GM19240 (cell line): ENCODE measurements around the gene TOP1.
"Not testable (repeated sequence)": the region's sequence is repeated elsewhere in the genome, so short reads cannot be mapped to it uniquely, and the experiment has no call there.

Source experiments
- DNase-seq: peaks from one replicate; pipeline ENCODE4 v3.0.0; 2011; ENCODE audit warnings: low spot score; ENCODE audit not compliant: insufficient read length

TOP1 gene

GRCh38 chr20:41003936-41004294, 24.7 kb upstream of the TOP1 start:
- not testable (repeated sequence) for DNase-seq

GRCh38 chr20:41004531-41005360, 23.9 kb upstream of the TOP1 start:
- DNase-seq: no peak

DNA sequence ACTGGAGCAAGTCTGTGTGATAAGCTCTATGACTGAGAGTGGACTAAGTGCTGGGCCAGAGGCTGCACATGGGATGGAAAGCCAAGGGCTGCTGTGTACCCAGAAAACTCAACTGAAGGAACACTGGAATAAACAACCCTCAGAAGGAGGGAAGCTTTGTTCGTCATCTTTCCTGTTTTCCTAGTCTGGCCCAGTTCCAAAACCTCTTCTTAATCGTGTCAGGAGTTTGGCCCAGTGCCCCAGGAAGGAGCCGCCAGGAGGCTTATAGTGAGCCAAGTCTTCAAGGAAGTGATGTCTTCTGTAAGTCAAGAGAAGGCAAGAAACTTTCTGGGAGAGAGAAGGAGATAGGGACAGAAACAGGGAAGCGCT, 23.3 kb upstream of the TOP1 start:
- DNase-seq: no peak

DNA sequence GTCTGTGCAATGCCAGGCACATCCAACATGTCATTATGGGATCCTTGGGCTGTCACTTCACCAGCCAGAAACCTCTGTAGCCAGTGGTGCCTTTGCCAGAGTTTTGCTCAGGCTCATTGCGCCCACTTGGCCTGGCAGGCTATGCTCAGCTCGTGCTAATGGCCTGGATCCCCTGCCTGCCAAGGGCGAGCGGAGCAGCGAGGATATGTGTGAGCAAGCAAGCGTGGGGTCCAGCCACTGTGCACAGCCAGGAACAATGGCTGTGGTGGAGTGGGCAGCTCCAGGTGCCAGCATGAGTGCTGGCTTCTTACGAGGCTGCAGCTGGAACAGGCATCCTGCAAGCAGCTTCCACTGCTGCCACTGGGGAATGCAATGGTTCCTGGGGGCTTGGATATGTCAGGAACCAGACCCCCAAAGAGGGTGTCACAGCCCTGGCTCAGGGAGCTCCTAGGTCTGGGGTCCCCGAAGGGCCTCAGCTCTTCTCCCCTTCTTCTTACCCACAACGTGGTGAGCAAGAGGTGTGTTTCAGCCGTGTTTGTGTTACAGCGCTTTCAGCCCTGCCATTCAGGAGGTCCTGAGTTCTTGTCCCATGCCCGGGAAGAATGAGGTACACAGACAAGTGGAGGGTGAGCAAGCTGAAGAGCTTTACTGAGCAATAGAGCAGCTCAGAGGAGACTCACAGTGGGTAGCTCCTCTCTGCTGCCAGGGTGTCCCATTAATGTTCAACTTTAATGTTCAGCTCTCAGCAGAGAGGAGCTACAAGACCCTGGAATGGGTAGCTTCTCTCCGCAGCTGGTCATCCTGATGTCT, 22.3 kb upstream of the TOP1 start:
- no peak for DNase-seq

- no peak for DNase-seq
Observed at GRCh38 chr20:41006936-41007474, 21.6 kb upstream of the TOP1 start.

DNA sequence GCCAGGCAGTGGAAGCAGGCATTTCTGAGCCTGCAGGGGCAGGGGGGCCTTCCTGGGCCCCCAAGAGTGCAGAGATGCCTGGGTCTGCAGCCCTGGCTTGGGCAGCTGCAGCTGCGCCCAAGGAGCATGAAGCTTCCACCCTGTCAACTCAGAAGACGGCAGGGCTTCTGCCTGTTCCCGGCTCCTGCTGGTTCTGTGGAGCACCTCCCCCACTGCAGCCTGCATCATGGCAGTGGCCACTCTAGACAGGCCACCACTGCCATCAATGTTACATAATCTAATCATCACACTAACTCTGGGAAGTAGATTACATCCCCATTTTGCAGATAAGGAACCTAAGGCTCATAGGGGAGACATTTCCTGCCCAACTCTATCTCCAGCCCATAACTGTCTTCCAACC, 21.1 kb upstream of the TOP1 start:
- DNase-seq: no peak

- no peak for DNase-seq
Observed at GRCh38 chr20:41009946-41010345, 18.7 kb upstream of the TOP1 start.

- peak; percentile 90 for DNase-seq
Observed at GRCh38 chr20:41011551-41012067, 17.0 kb upstream of the TOP1 start.

- DNase-seq: no peak
Observed at GRCh38 chr20:41014561-41015088, 14.0 kb upstream of the TOP1 start.

DNA sequence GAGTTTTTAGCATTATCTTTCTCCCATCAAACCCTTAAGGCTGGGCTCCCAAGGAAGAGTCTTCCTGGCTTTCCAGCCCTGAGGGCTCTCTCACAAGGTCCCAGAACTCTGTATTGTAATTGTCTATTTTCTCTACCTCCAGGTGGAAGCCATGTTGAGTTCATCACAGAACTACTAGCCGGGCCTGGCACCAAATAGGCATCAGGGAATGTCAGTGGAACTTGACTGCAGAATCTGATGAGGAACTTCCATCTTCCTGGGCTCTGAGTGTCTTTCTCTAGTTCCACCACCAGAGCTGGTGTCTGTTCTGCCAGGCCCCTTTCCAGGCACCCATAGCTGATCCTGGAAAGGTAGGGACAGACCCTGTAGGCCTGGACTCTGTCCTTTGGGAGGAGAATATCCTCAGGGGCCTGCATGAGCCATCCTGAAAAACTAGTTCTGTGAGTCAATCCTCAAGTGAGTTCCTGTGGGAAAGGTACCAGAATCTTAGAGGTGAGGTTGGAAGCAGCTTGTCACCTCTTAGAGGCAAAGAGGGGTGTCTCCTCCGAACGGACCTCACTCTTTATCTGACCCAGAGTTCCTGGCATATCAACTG, 11.1 kb upstream of the TOP1 start:
- DNase-seq: no peak

- DNase-seq: no peak
Observed at GRCh38 chr20:41018153-41018552, 10.5 kb upstream of the TOP1 start.

DNA sequence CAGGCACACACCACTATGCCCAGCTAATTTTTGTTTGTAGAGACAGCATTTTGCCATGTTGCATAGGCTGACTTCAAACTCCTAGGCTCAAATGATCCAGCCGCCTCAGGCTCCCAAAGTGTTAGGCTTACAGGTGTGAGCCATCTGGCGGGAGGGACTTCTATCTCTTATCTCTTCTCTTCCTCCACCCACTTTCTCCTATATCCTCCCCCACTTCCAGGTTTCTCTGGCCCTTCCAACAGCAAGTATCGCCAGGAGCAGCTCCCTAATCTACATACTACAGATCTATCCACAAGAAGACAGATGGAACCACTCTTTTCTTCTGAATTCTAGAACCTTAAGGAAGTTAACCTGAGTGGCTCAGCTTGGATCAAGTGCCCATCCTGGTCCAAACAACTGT, 5.1 kb upstream of the TOP1 start:
- no peak for DNase-seq

DNA sequence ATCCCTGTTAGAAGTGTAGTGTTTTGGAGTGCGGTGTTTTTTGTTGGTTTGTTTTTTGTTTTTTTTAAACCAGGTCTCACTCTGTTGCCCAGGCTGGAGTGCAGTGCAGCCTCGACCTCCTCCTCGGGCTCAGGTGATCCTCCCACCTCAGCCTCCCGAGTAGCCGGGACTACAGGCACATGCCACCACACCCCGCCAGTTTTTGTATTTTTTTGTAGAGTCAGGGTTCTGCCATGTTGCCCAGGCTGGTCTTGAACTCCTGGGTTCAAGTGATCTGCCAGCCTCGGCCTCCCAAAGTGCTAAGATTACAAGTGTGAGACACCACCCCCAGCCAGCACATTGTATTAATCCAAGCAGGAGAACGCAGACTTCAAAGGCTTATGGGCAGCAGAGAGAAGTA, 1.3 kb upstream of the TOP1 start:
- no peak for DNase-seq

DNA sequence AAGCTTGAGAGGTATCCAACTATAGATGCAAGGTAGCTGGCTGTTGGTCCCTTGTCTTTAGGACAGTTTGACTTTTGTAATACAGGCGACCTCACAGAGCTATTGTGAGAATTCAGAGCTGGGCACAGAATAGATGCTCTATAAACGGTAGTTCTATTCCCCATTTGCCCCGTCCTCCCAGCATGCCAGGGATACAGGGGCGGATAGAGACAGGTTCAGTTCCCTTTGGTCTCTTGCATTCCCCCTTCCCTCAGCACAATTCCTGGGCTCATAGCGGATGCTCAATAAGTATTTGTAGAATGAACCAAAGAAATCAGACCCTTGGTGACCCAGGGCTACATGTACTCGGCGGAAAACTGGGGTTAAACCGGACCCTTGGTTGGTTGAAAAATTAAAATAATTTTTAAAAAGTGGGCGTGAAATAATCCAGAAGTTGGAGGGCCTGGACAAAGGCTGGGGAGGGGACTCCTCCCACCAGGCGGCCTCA, 707 bp upstream of the TOP1 start:
- no peak for DNase-seq

GRCh38 chr20:41029150-41029901, 704 bp downstream of the TOP1 start:
- no peak for DNase-seq

- DNase-seq: no peak
Observed at GRCh38 chr20:41030061-41030460, 1.4 kb downstream of the TOP1 start.

- DNase-seq: no peak
Observed at GRCh38 chr20:41030531-41031242, 2.1 kb downstream of the TOP1 start.

DNA sequence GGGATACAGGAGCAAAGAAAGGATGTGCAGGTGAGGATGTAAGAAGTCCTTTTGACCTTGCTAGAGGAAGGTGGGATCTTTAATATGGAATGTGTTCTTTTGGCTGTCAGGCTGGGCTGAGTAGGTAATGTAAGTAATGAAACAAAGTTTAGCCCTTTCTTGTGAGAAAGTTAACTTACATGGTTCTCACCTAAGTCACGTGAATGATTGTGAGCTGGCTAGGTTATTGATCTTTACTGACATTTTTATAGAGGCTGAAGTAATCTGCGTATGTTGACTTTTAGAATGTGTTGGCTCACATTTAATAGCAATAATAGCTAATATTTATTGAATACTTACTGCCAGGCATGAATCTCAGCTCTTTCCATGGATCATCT, 2.6 kb downstream of the TOP1 start:
- no peak for DNase-seq

DNA sequence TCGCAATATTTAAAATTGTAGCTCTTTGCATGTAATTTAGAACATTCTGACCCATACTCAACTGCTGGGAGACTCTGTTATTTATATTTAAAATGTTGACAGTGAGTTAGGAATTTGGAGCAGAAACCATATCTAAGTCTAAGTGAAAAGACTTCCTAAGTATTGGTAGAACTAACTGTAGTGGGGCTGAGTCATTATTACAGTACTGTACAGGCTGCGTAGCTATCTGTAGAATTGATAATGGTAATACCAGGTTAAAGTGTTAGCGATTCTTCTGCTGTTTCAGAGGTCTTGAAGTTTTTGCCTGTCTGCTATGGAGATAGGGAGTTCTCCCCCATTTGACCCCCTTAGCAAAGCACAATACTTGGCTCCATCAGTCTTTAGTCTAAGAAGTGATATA, 3.6 kb downstream of the TOP1 start:
- DNase-seq: no peak

GRCh38 chr20:41034239-41034638, 5.6 kb downstream of the TOP1 start:
- DNase-seq: no peak
